H9 (cell line): Measurements from ENCODE around the gene TRIM26. TPM values are rescaled to one million over a fixed set of nuclear protein-coding genes. Genes with fewer than 3 reads are reported as not detected.

Experiments used
- DNase-seq: peaks from one replicate; pipeline ENCODE4 v3.0.0-alpha.2; 2017
- H2AFZ ChIP-seq: one replicate; pipeline ENCODE4 v1.6.1; 2013; ENCODE audit warnings: mild to moderate bottlenecking, low read length, control low read depth, moderate library complexity
- H2AK5ac ChIP-seq: 2 replicates; pipeline ENCODE4 v1.6.1; 2013; ENCODE audit warnings: low read length, control low read depth, mixed read lengths; ENCODE audit not compliant: insufficient read length
- H2BK120ac ChIP-seq: one replicate; pipeline ENCODE4 v1.6.1; 2013; ENCODE audit warnings: low read depth, mild to moderate bottlenecking, low read length, control low read depth, inconsistent platforms; ENCODE audit not compliant: poor library complexity, severe bottlenecking
- H2BK12ac ChIP-seq: 2 replicates; pipeline ENCODE4 v1.6.1; 2013; ENCODE audit warnings: low read length, control low read depth, mixed read lengths, low read depth; ENCODE audit not compliant: insufficient read length
- H2BK15ac ChIP-seq: 2 replicates; pipeline ENCODE4 v1.6.1; 2013; ENCODE audit warnings: low read depth, low read length, control low read depth
- H2BK20ac ChIP-seq: one replicate; pipeline ENCODE4 v1.6.1; 2013; ENCODE audit warnings: low read depth, mild to moderate bottlenecking, low read length, control low read depth, inconsistent platforms; ENCODE audit not compliant: poor library complexity, severe bottlenecking
- H2BK5ac ChIP-seq: 2 replicates; pipeline ENCODE4 v1.6.1; 2013; ENCODE audit warnings: low read length, control low read depth, mixed read lengths; ENCODE audit not compliant: insufficient read length
- H3K14ac ChIP-seq: 2 replicates; pipeline ENCODE4 v1.6.1; 2013; ENCODE audit warnings: low read length, control low read depth; ENCODE audit not compliant: insufficient read depth
- H3K18ac ChIP-seq: 2 replicates; pipeline ENCODE4 v1.6.1; 2013; ENCODE audit warnings: low read depth, mild to moderate bottlenecking, mixed read lengths, low read length, control low read depth; ENCODE audit not compliant: insufficient read length
- H3K23ac ChIP-seq: 2 replicates; pipeline ENCODE4 v1.6.1; 2013; ENCODE audit warnings: low read length, control low read depth, mixed read lengths, low read depth; ENCODE audit not compliant: insufficient read length
- H3K23me2 ChIP-seq: 2 replicates; pipeline ENCODE4 v1.6.1; 2013; ENCODE audit warnings: low read depth, mild to moderate bottlenecking, mixed read lengths, low read length, control low read depth; ENCODE audit not compliant: insufficient read length, poor library complexity, severe bottlenecking
- H3K27ac ChIP-seq: 2 replicates; pipeline ENCODE4 v1.5.1; 2013; ENCODE audit warnings: low read length, control low read depth, mixed read lengths, low read depth; ENCODE audit not compliant: insufficient read length
- H3K27me3 ChIP-seq: 2 replicates; pipeline ENCODE4 v1.6.1; 2013; ENCODE audit warnings: low read length, control low read depth, inconsistent platforms; ENCODE audit not compliant: insufficient read depth
- H3K4ac ChIP-seq: 2 replicates; pipeline ENCODE4 v1.6.1; 2013; ENCODE audit warnings: low read depth, mild to moderate bottlenecking, control low read depth, inconsistent platforms, low read length, moderate library complexity
- H3K4me1 ChIP-seq: 2 replicates; pipeline ENCODE4 v1.6.1; 2013; ENCODE audit warnings: low read length, control low read depth, inconsistent platforms; ENCODE audit not compliant: insufficient read depth
- H3K4me2 ChIP-seq: 2 replicates; pipeline ENCODE4 v1.6.1; 2013; ENCODE audit warnings: low read length, control low read depth, mixed read lengths; ENCODE audit not compliant: insufficient read length, insufficient read depth
- H3K56ac ChIP-seq: 2 replicates; pipeline ENCODE4 v1.6.1; 2013; ENCODE audit warnings: low read depth, mild to moderate bottlenecking, mixed read lengths, low read length, control low read depth; ENCODE audit not compliant: insufficient read length
- H3K79me1 ChIP-seq: 2 replicates; pipeline ENCODE4 v1.6.1; 2013; ENCODE audit warnings: low read depth, mild to moderate bottlenecking, moderate library complexity, low read length, control low read depth, inconsistent platforms; ENCODE audit not compliant: insufficient read depth, poor library complexity, severe bottlenecking
- H3K79me2 ChIP-seq: 2 replicates; pipeline ENCODE4 v1.6.1; 2013; ENCODE audit warnings: low read length, control low read depth, inconsistent platforms; ENCODE audit not compliant: insufficient read depth
- H3K9ac ChIP-seq: 2 replicates; pipeline ENCODE4 v1.6.1; 2013; ENCODE audit warnings: low read length, control low read depth, mixed read lengths; ENCODE audit not compliant: insufficient read length; ENCODE audit errors: extremely low read depth
- H3K9me3 ChIP-seq: one replicate; pipeline ENCODE4 v1.6.1; 2013; ENCODE audit warnings: low read depth, low read length, inconsistent platforms; ENCODE audit not compliant: control insufficient read depth
- H3T11ph ChIP-seq: one replicate; pipeline ENCODE4 v1.6.1; 2013; ENCODE audit warnings: mild to moderate bottlenecking, low read length, control low read depth, inconsistent platforms
- H4K20me1 ChIP-seq: one replicate; pipeline ENCODE4 v1.6.1; 2013; ENCODE audit not compliant: control insufficient read depth, insufficient read length, insufficient read depth
- H4K5ac ChIP-seq: 2 replicates; pipeline ENCODE4 v1.6.1; 2013; ENCODE audit warnings: low read depth, mild to moderate bottlenecking, mixed read lengths, low read length, control low read depth; ENCODE audit not compliant: insufficient read length
- H4K8ac ChIP-seq: replicated peaks from 2 replicates; pipeline ENCODE4 v1.6.1; 2013; ENCODE audit warnings: low read length, control low read depth, mixed read lengths, low read depth; ENCODE audit not compliant: insufficient read length
- H4K91ac ChIP-seq: 2 replicates; pipeline ENCODE4 v1.6.1; 2013; ENCODE audit warnings: low read depth, mild to moderate bottlenecking, moderate library complexity, mixed read lengths, low read length, control low read depth; ENCODE audit not compliant: insufficient read length
- H3K27ac Mint-ChIP-seq, 3 experiments: 2 replicates in 2 of 3; 3 replicates in 1 of 3; pipeline ENCODE4 v1.8.0; 2020 to 2021; ENCODE audit warnings: mixed read lengths in 3 of 3, mild to moderate bottlenecking in 1 of 3, moderate library complexity in 1 of 3
- H3K27me3 Mint-ChIP-seq: 2 replicates; pipeline ENCODE4 v1.8.0; 2021; ENCODE audit warnings: low read depth, mild to moderate bottlenecking, moderate library complexity, mixed read lengths
- H3K36me3 Mint-ChIP-seq, 3 experiments: 2 replicates in 2 of 3; 3 replicates in 1 of 3; pipeline ENCODE4 v1.8.0; 2020 to 2021; ENCODE audit warnings: low read depth in 3 of 3, mixed read lengths in 3 of 3; ENCODE audit not compliant: insufficient read depth in 1 of 3
- H3K4me1 Mint-ChIP-seq, 2 experiments: 2 replicates each; pipeline ENCODE4 v1.8.0; 2020; ENCODE audit warnings: mixed read lengths in 2 of 2
- H3K4me3 Mint-ChIP-seq, 2 experiments: 2 replicates in 1 of 2; 3 replicates in 1 of 2; pipeline ENCODE4 v1.8.0; 2020 to 2021; ENCODE audit warnings: mild to moderate bottlenecking in 2 of 2, mixed read lengths in 2 of 2, moderate library complexity in 1 of 2
- H3K9me3 Mint-ChIP-seq, 2 experiments: 2 replicates in 1 of 2; 3 replicates in 1 of 2; pipeline ENCODE4 v1.8.0; 2020; ENCODE audit warnings: mild to moderate bottlenecking in 2 of 2, mixed read lengths in 2 of 2, moderate library complexity in 1 of 2
- CTCF ChIP-seq: fragments of 200-600 bp; sonication (generic); conservative IDR thresholded peaks from 3 replicates; pipeline ENCODE4 v1.8.0; 2021; ENCODE audit warnings: antibody characterized with exemption, mild to moderate bottlenecking
- WGBS: extraction: QIAGEN DNeasy Blood & Tissue Kit; methylation state at CpG from one replicate; pipeline ENCODE4 v1.1.7; 2013; ENCODE audit warnings: missing lambda C conversion rate, low lambda C conversion rate, mixed read lengths; ENCODE audit not compliant: insufficient read length; ENCODE audit errors: extremely low coverage; 5-methylcytosine and 5-hydroxymethylcytosine counted together
- total RNA-seq: library from RNA; stranded (reverse); gene quantifications from 2 replicates; pipeline ENCODE4 v1.2.1, GENCODE V29; 2021

Gene TRIM26
- total RNA-seq, 1 experiment from 2014 or later: 35.8 TPM

- Mint-ChIP-seq H3K27me3 (peaks cover 33% of the 10 kb centered on the region), H3K27ac (no peak overlapping the region), H3K36me3 (peaks cover 29 to 37% (median 35%) of the 10 kb centered on the region in 3 experiments), H3K9me3 (no peaks in the 10 kb centered on the region; a peak in 3 of 5 replicates), H3K4me3 (peak overlapping the region; percentile 75 to 87), H3K4me1 (peaks cover 10 to 11% of the 10 kb centered on the region in 2 experiments)
- no peak overlapping the region for H4K5ac ChIP-seq
- H2BK20ac ChIP-seq: no peak overlapping the region
- peak overlapping the region; percentile 88 for H3K14ac ChIP-seq
- H3K9ac ChIP-seq: peak overlapping the region; percentile 43
- H2BK12ac ChIP-seq: no peak overlapping the region
- no peak overlapping the region for H3K4ac ChIP-seq
- no peak overlapping the region for H2AK5ac ChIP-seq
- H3K27ac ChIP-seq: no peak overlapping the region
- no peak overlapping the region for H3K23ac ChIP-seq
- H2BK15ac ChIP-seq: no peak overlapping the region
- TF ChIP-seq CTCF: no peak
- H2BK5ac ChIP-seq: no peak overlapping the region
- peaks cover 2% of the 10 kb centered on the region; the same call in 1 of the 2 replicates for H3K4me1 ChIP-seq
- no peak overlapping the region for H4K91ac ChIP-seq
- H3K27me3 ChIP-seq: peaks cover 6% of the 10 kb centered on the region; the same call in 1 of the 2 replicates
- H2AFZ ChIP-seq: no peak overlapping the region
- H3K9me3 ChIP-seq: no peaks in the 10 kb centered on the region
- H3K79me2 ChIP-seq: no peaks in the 10 kb centered on the region
- peak overlapping the region; percentile 79 for H3K4me2 ChIP-seq
- H3K79me1 ChIP-seq: no peaks in the 10 kb centered on the region
- no peak overlapping the region for H3T11ph ChIP-seq
- peaks cover 7% of the 10 kb centered on the region for H3K23me2 ChIP-seq
- DNase-seq: peak; percentile 34
- H4K20me1 ChIP-seq: no peaks in the 10 kb centered on the region
- no peak overlapping the region for H3K56ac ChIP-seq
- H3K18ac ChIP-seq: peak overlapping the region; percentile 80
- no peak overlapping the region for H2BK120ac ChIP-seq
- no peak overlapping the region for H4K8ac ChIP-seq
- no CpG with 5 or more reads among the region's 40 CpGs for WGBS
These were observed 46.9 kb upstream of the TRIM26 start for GRCh38 chr6:30260036-30260504.
